Activated CD8-positive, alpha-beta T cell treated with anti-CD3 and anti-CD28 coated beads for 36 hours (primary cell): ENCODE results near the gene DGKB. TPM values are rescaled to one million over a fixed set of nuclear protein-coding genes. Genes with fewer than 3 reads are reported as not detected.

Source experiments
- ATAC-seq: fragments of 200-7000 bp; cut with Tn5 transposase; one replicate; pipeline ENCODE4 v1.10.0; 2021; ENCODE audit warnings: mild to moderate bottlenecking, moderate library complexity
- CTCF ChIA-PET: fragments of 350-600 bp; sonication (Branson Sonifier 250); formaldehyde crosslinking; loops from one replicate; lab custom pipeline; 2021; ENCODE audit warnings: antibody characterized with exemption; lab: Charles Lee
- POLR2A ChIA-PET: fragments of 350-600 bp; sonication (Branson Sonifier 250); formaldehyde crosslinking; loops from one replicate; lab custom pipeline; 2021; ENCODE audit warnings: antibody characterized with exemption; lab: Charles Lee
- DNase-seq: peaks from one replicate; pipeline ENCODE4 v3.0.0-alpha.2; 2020
- H3K27ac Mint-ChIP-seq: one replicate; pipeline ENCODE4 v1.8.0; 2021; ENCODE audit warnings: mild to moderate bottlenecking, mixed read lengths
- H3K27me3 Mint-ChIP-seq: one replicate; pipeline ENCODE4 v1.8.0; 2021; ENCODE audit warnings: mixed read lengths
- H3K36me3 Mint-ChIP-seq: one replicate; pipeline ENCODE4 v1.8.0; 2021; ENCODE audit warnings: low read depth, mixed read lengths
- H3K4me1 Mint-ChIP-seq: one replicate; pipeline ENCODE4 v1.8.0; 2021; ENCODE audit warnings: low read depth, mixed read lengths
- H3K4me3 Mint-ChIP-seq: one replicate; pipeline ENCODE4 v1.8.0; 2021; ENCODE audit warnings: mild to moderate bottlenecking, moderate library complexity, mixed read lengths
- H3K9me3 Mint-ChIP-seq: one replicate; pipeline ENCODE4 v1.8.0; 2021; ENCODE audit warnings: mixed read lengths
- intact Hi-C: fragments of 100-400 bp; cut with micrococcal nuclease; formaldehyde crosslinking; loops from one replicate; pipeline ENCODE4 v1.10.0; 2022
- total RNA-seq, 2 experiments: library from RNA; stranded (reverse); gene quantifications; one replicate each; pipeline ENCODE4 v1.2.3, GENCODE V29; 2021
- TF ChIP-seq, protein P1 (sequence below): fragments of 200-600 bp; IDR thresholded peaks from one replicate; pipeline ENCODE4 v1.8.0; 2022; ENCODE audit warnings: antibody characterized with exemption, mild to moderate bottlenecking

DGKB gene
- total RNA-seq = not detected

GRCh38 chr7:14902589-14903067 is at the start of gene DGKB:
DGKB (minus strand) TSS chr7:14902751.
- CTCF ChIA-PET = interaction anchor here (0.6 to 0.9 kb wide), 2 partner anchors 31 to 146 kb away, joined by 3 read pairs; no protein-coding TSS in a partner anchor
- intact Hi-C loops = no loop called here

GRCh38 chr7:14950013-14950412 is 47.5 kb upstream of the DGKB start:
- Mint-ChIP-seq H3K4me1 (no peaks in the 10 kb centered on the region), H3K27me3 (no peaks in the 10 kb centered on the region), H3K27ac (no peak overlapping the region), H3K9me3 (no peaks in the 10 kb centered on the region), H3K36me3 (no peaks in the 10 kb centered on the region), H3K4me3 (no peak overlapping the region)
- TF ChIP-seq, protein P1, sequence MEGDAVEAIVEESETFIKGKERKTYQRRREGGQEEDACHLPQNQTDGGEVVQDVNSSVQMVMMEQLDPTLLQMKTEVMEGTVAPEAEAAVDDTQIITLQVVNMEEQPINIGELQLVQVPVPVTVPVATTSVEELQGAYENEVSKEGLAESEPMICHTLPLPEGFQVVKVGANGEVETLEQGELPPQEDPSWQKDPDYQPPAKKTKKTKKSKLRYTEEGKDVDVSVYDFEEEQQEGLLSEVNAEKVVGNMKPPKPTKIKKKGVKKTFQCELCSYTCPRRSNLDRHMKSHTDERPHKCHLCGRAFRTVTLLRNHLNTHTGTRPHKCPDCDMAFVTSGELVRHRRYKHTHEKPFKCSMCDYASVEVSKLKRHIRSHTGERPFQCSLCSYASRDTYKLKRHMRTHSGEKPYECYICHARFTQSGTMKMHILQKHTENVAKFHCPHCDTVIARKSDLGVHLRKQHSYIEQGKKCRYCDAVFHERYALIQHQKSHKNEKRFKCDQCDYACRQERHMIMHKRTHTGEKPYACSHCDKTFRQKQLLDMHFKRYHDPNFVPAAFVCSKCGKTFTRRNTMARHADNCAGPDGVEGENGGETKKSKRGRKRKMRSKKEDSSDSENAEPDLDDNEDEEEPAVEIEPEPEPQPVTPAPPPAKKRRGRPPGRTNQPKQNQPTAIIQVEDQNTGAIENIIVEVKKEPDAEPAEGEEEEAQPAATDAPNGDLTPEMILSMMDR = no peak
- ChIA-PET CTCF (no interaction called here), POLR2A (no interaction called here)
- no peak for ATAC-seq
- intact Hi-C loops = no loop called here
- no peak for DNase-seq

More at GRCh38 chr7:14902589-14903067, at the start of gene DGKB:
- TF ChIP-seq, protein P1 = no peak
- H3K4me1 Mint-ChIP-seq = no peaks in the 10 kb centered on the region
- H3K27me3 Mint-ChIP-seq = no peaks in the 10 kb centered on the region
- POLR2A ChIA-PET = no interaction called here
- H3K4me3 Mint-ChIP-seq = no peak within 1 kb of the TSS
- DNase-seq (no peak), ATAC-seq (no peak)
- peaks cover 3% of the 10 kb centered on the region for H3K9me3 Mint-ChIP-seq
- H3K36me3 Mint-ChIP-seq = no peaks in the 10 kb centered on the region
- no peak within 1 kb of the TSS for H3K27ac Mint-ChIP-seq

GRCh38 chr7:14938181-14938580 is 35.6 kb upstream of the DGKB start:
- POLR2A ChIA-PET = no interaction called here
- Mint-ChIP-seq H3K4me1 (no peaks in the 10 kb centered on the region), H3K27me3 (no peaks in the 10 kb centered on the region), H3K27ac (no peak overlapping the region), H3K36me3 (no peaks in the 10 kb centered on the region), H3K4me3 (no peak overlapping the region), H3K9me3 (no peaks in the 10 kb centered on the region)
- TF ChIP-seq, protein P1 = no peak
- intact Hi-C loops = loop anchor here (10.0 kb wide), 1 partner anchor 57 kb away; no protein-coding TSS in a partner anchor
- CTCF ChIA-PET = no interaction called here
- ATAC-seq (no peak), DNase-seq (no peak)

- Mint-ChIP-seq H3K27me3 (no peaks in the 10 kb centered on the region), H3K27ac (no peak overlapping the region), H3K4me1 (no peaks in the 10 kb centered on the region), H3K9me3 (no peaks in the 10 kb centered on the region), H3K36me3 (no peaks in the 10 kb centered on the region), H3K4me3 (no peak overlapping the region)
- TF ChIP-seq, protein P1 = no peak
- CTCF ChIA-PET = no interaction called here
- ATAC-seq (no peak), DNase-seq (no peak)
- POLR2A ChIA-PET = no interaction called here
- intact Hi-C loops = loop anchor here (10.0 kb wide), 1 partner anchor 57 kb away; no protein-coding TSS in a partner anchor
These were observed 35.0 kb upstream of the DGKB start for GRCh38 chr7:14937581-14937980.

- no peak overlapping the region for H3K27ac Mint-ChIP-seq
- TF ChIP-seq, protein P1 = no peak
- H3K27me3 Mint-ChIP-seq = no peaks in the 10 kb centered on the region
- DNase-seq (no peak), ATAC-seq (no peak)
- ChIA-PET CTCF (no interaction called here), POLR2A (no interaction called here)
- no peaks in the 10 kb centered on the region for H3K4me1 Mint-ChIP-seq
- H3K4me3 Mint-ChIP-seq = no peak overlapping the region
- H3K36me3 Mint-ChIP-seq = no peaks in the 10 kb centered on the region
- intact Hi-C loops = loop anchor here (10.0 kb wide), 1 partner anchor 58 kb away; no protein-coding TSS in a partner anchor
- no peaks in the 10 kb centered on the region for H3K9me3 Mint-ChIP-seq
These were observed 34.0 kb upstream of the DGKB start for GRCh38 chr7:14936554-14936953.
